ENCODE results near the gene RASGRP2.

RASGRP2 gene

GRCh38 chr11:64739871-64740270, 4.1 kb downstream of the RASGRP2 start:
- FAIRE-seq = no peak

GRCh38 chr11:64736654-64737053, 7.3 kb downstream of the RASGRP2 start:
- FAIRE-seq = no peak

GRCh38 chr11:64735725-64736259, 8.2 kb downstream of the RASGRP2 start:
- FAIRE-seq = no peak

GRCh38 chr11:64734811-64735724, 8.9 kb downstream of the RASGRP2 start:
- FAIRE-seq = no peak

GRCh38 chr11:64731601-64732000, 12.3 kb downstream of the RASGRP2 start:
- FAIRE-seq = no peak

- FAIRE-seq = no peak
Measured at GRCh38 chr11:64729851-64730382, 14.0 kb downstream of the RASGRP2 start.

- FAIRE-seq = no peak
Measured at GRCh38 chr11:64728757-64729365, 15.1 kb downstream of the RASGRP2 start.

- no peak for FAIRE-seq
Measured at GRCh38 chr11:64726867-64727530, 16.9 kb downstream of the RASGRP2 start.

- no peak for FAIRE-seq
Measured at GRCh38 chr11:64726211-64726641, 17.7 kb downstream of the RASGRP2 start.

- FAIRE-seq = no peak
Measured at GRCh38 chr11:64724863-64725532, 18.9 kb downstream of the RASGRP2 start.

- no peak for FAIRE-seq
Measured at GRCh38 chr11:64723907-64724862, 19.8 kb downstream of the RASGRP2 start.

GRCh38 chr11:64723117-64723906, 20.6 kb downstream of the RASGRP2 start, which contains the start of gene NRXN2:
Gene NRXN2, minus strand, starts transcription at chr11:64723197. Its CDS starts 9,498 bp downstream, at chr11:64713699.
- no peak for FAIRE-seq

- no peak for FAIRE-seq
Measured at GRCh38 chr11:64722141-64723065, 21.5 kb downstream of the RASGRP2 start.

- FAIRE-seq = no peak
Measured at GRCh38 chr11:64721359-64721699, 22.6 kb downstream of the RASGRP2 start.

- FAIRE-seq = no peak
Measured at GRCh38 chr11:64720640-64721358, 23.1 kb downstream of the RASGRP2 start.

GRCh38 chr11:64720167-64720566, 23.8 kb downstream of the RASGRP2 start:
- FAIRE-seq = no peak

GRCh38 chr11:64719406-64719805, 24.5 kb downstream of the RASGRP2 start:
- FAIRE-seq = no peak

- FAIRE-seq = no peak
Measured at GRCh38 chr11:64718780-64719124, 25.2 kb downstream of the RASGRP2 start.

All from colon (tissue), 2 donors.